ENCODE data around the gene CCDC85C.

DNA sequence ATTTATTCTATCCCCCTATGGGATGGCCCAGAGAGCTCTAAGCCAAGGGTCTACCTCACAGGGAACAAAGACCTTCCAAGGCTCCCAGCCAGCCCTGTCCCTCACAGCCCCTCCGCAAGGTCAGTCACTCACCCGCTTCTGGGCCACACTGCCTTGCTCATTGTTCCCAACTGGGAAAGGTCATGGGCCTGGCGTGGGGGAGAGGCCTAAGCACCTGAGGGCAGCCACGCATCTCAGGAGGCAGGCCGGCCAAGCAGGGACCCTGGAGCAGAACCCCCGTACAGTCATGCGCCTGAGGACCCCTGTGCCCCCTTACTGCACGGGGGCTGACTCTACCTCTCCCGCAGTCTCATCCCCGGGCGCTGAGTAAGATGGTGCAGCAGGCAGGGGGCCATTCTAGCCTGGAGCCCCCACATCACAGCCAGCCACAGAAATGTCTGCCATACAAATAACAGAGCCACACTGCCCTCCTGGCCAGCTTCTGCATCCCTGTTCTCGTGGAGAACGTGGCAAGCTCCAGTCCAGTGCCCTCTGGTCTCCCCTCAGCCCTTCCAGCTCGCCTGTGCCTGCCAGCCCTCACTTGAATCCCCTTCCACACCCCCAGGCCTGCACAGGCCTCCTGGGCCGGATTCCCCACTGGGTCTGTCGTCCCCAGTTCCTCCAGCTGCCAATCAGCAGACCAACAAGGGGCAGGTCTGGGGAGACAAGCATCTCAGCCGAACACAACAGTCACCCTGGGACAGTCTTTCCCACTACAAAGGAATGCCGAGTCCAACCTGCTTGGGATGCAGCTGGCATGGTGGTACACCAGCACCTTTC, 16.3 kb downstream of the CCDC85C start:
- TF ChIP-seq, protein P1, sequence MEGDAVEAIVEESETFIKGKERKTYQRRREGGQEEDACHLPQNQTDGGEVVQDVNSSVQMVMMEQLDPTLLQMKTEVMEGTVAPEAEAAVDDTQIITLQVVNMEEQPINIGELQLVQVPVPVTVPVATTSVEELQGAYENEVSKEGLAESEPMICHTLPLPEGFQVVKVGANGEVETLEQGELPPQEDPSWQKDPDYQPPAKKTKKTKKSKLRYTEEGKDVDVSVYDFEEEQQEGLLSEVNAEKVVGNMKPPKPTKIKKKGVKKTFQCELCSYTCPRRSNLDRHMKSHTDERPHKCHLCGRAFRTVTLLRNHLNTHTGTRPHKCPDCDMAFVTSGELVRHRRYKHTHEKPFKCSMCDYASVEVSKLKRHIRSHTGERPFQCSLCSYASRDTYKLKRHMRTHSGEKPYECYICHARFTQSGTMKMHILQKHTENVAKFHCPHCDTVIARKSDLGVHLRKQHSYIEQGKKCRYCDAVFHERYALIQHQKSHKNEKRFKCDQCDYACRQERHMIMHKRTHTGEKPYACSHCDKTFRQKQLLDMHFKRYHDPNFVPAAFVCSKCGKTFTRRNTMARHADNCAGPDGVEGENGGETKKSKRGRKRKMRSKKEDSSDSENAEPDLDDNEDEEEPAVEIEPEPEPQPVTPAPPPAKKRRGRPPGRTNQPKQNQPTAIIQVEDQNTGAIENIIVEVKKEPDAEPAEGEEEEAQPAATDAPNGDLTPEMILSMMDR (IDR thresholded peaks at IDR 0.05): no peak
- TF ChIP-seq POLR2A (IDR thresholded peaks at IDR 0.05): no peak
